H1 (cell line): ENCODE results near the gene OR2AJ1. TPM values are rescaled to one million over a fixed set of nuclear protein-coding genes. Genes with fewer than 3 reads are reported as not detected.

Experiments
- CTCF ChIA-PET: fragments of 300-600 bp; sonication (Branson Sonifier 250); formaldehyde crosslinking; loops from one replicate; lab custom pipeline; 2021; ENCODE audit not compliant: partially characterized antibody; lab: Charles Lee
- POLR2A ChIA-PET: fragments of 300-600 bp; sonication (Branson Sonifier 250); formaldehyde crosslinking; loops from one replicate; lab custom pipeline; 2021; ENCODE audit warnings: inconsistent platforms; ENCODE audit not compliant: partially characterized antibody; lab: Charles Lee
- DNase-seq, 2 experiments: peaks; one replicate each; pipeline versions ENCODE4 v3.0.0 to v3.0.0-alpha.2; 2010 to 2022; ENCODE audit warnings: low spot score in 2 of 2, low read depth in 1 of 2, mixed read lengths in 1 of 2
- FAIRE-seq: peaks from 2 replicates; lab custom pipeline; 2011; peaks lifted over from hg19 to GRCh38; lab: Jason Lieb, UNC
- H2AFZ ChIP-seq: 2 replicates; pipeline ENCODE4 v1.8.1; 2012; ENCODE audit warnings: low read length, inconsistent platforms
- H2AK5ac ChIP-seq: 2 replicates; pipeline ENCODE4 v1.6.1; 2013; ENCODE audit warnings: low read depth, low read length
- H2BK120ac ChIP-seq: replicated peaks from 2 replicates; pipeline ENCODE3; 2013; ENCODE audit warnings: low read depth, low read length, inconsistent platforms
- H2BK12ac ChIP-seq: 2 replicates; pipeline ENCODE4 v1.6.1; 2013; ENCODE audit warnings: low read depth, low read length
- H2BK15ac ChIP-seq: 2 replicates; pipeline ENCODE4 v1.6.1; 2013; ENCODE audit warnings: low read length
- H2BK20ac ChIP-seq: 2 replicates; pipeline ENCODE4 v1.6.1; 2013; ENCODE audit warnings: low read length
- H2BK5ac ChIP-seq: 2 replicates; pipeline ENCODE4 v1.6.1; 2013; ENCODE audit warnings: low read depth, low read length
- H3K14ac ChIP-seq: 2 replicates; pipeline ENCODE4 v1.6.1; 2013; ENCODE audit warnings: inconsistent platforms; ENCODE audit not compliant: insufficient read length
- H3K18ac ChIP-seq: 2 replicates; pipeline ENCODE4 v1.6.1; 2013; ENCODE audit warnings: low read length; ENCODE audit errors: extremely low read depth
- H3K23ac ChIP-seq: 2 replicates; pipeline ENCODE4 v1.6.1; 2013; ENCODE audit warnings: inconsistent platforms; ENCODE audit not compliant: insufficient read length
- H3K23me2 ChIP-seq: 2 replicates; pipeline ENCODE4 v1.6.1; 2013; ENCODE audit warnings: low read depth, low read length
- H3K27ac ChIP-seq: 2 replicates; pipeline ENCODE4 v1.6.1; 2011; ENCODE audit warnings: low read depth, low read length, inconsistent platforms
- H3K27me3 ChIP-seq, 4 experiments: replicated peaks in 1 of 4; 1 replicate in 1 of 4; 2 replicates in 3 of 4; pipeline versions ENCODE4 v1.6.1 to v1.8.1; 2011 to 2013; ENCODE audit warnings: low read length in 3 of 4, mild to moderate bottlenecking in 3 of 4, inconsistent platforms in 2 of 4, mixed read lengths in 2 of 4, moderate library complexity in 1 of 4; ENCODE audit not compliant: control insufficient read depth in 3 of 4, insufficient read depth in 3 of 4; ENCODE audit errors: extremely low read depth in 1 of 4
- H3K36me3 ChIP-seq, 4 experiments: 2 replicates each; pipeline versions ENCODE4 v1.6.1 to v1.8.1; 2011 to 2013; ENCODE audit warnings: mild to moderate bottlenecking in 4 of 4, low read length in 3 of 4, moderate library complexity in 2 of 4, control low read depth in 1 of 4, inconsistent platforms in 1 of 4; ENCODE audit not compliant: insufficient read depth in 4 of 4, control insufficient read depth in 2 of 4
- H3K4ac ChIP-seq: replicated peaks from 2 replicates; pipeline ENCODE3; 2013; ENCODE audit warnings: low read length, low read depth, mixed read lengths, inconsistent platforms; ENCODE audit not compliant: insufficient read length
- H3K4me1 ChIP-seq, 4 experiments: replicated peaks in 1 of 4; 1 replicate in 1 of 4; 2 replicates in 3 of 4; pipeline versions ENCODE4 v1.6.1 to v1.8.1; 2011 to 2013; ENCODE audit warnings: low read length in 3 of 4, inconsistent platforms in 2 of 4, mixed read lengths in 1 of 4; ENCODE audit not compliant: insufficient read depth in 4 of 4, control insufficient read depth in 3 of 4
- H3K4me2 ChIP-seq, 2 experiments: 2 replicates each; pipeline versions ENCODE4 v1.6.1 to v1.8.1; 2011 to 2013; ENCODE audit warnings: low read depth in 2 of 2, low read length in 2 of 2, control low read depth in 1 of 2, inconsistent platforms in 1 of 2, mild to moderate bottlenecking in 1 of 2; ENCODE audit not compliant: insufficient read depth in 1 of 2
- H3K4me3 ChIP-seq, 4 experiments: fragments of 200-600, 300-600 bp in 1 of 4; sonication (generic), shearing (Covaris generic), sonication (Bioruptor Twin) in 1 of 4; 2 replicates each; pipeline versions ENCODE4 v1.5.1 to v1.8.1; 2011 to 2016; ENCODE audit warnings: low read length in 4 of 4, low read depth in 3 of 4, control low read depth in 2 of 4, inconsistent platforms in 2 of 4, mild to moderate bottlenecking in 2 of 4, mixed read lengths in 1 of 4, moderate library complexity in 1 of 4; ENCODE audit not compliant: insufficient read depth in 2 of 4; ENCODE audit errors: extremely low read depth in 1 of 4
- H3K56ac ChIP-seq: replicated peaks from 2 replicates; pipeline ENCODE3; 2013; ENCODE audit warnings: low read depth, mild to moderate bottlenecking, mixed read lengths, low read length, inconsistent platforms; ENCODE audit not compliant: insufficient read length
- H3K79me1 ChIP-seq: 2 replicates; pipeline ENCODE4 v1.6.1; 2013; ENCODE audit warnings: low read depth, low read length, control low read depth
- H3K79me2 ChIP-seq, 2 experiments: 2 replicates each; pipeline versions ENCODE4 v1.6.1 to v1.8.1; 2012 to 2013; ENCODE audit warnings: low read length in 2 of 2, mild to moderate bottlenecking in 2 of 2, inconsistent platforms in 1 of 2; ENCODE audit not compliant: insufficient read depth in 2 of 2, control insufficient read depth in 1 of 2
- H3K9ac ChIP-seq, 4 experiments: replicated peaks in 1 of 4; 1 replicate in 1 of 4; 2 replicates in 3 of 4; pipeline versions ENCODE4 v1.6.1 to v1.8.1; 2011 to 2013; ENCODE audit warnings: low read depth in 3 of 4, low read length in 3 of 4, control low read depth in 2 of 4, mild to moderate bottlenecking in 2 of 4, moderate library complexity in 2 of 4, inconsistent platforms in 1 of 4; ENCODE audit errors: extremely low read depth in 1 of 4
- H3K9me3 ChIP-seq, 2 experiments: 2 replicates each; pipeline versions ENCODE4 v1.6.1 to v1.8.1; 2012 to 2013; ENCODE audit warnings: mild to moderate bottlenecking in 2 of 2, moderate library complexity in 2 of 2, control low read depth in 1 of 2, inconsistent platforms in 1 of 2, low read depth in 1 of 2, low read length in 1 of 2, mixed read lengths in 1 of 2; ENCODE audit not compliant: insufficient read depth in 2 of 2
- H4K20me1 ChIP-seq, 2 experiments: replicated peaks in 1 of 2; 2 replicates each; pipeline versions ENCODE3 to v1.8.1; 2011 to 2013; ENCODE audit warnings: inconsistent platforms in 2 of 2, low read length in 2 of 2, mild to moderate bottlenecking in 1 of 2; ENCODE audit not compliant: insufficient read depth in 2 of 2, control insufficient read depth in 1 of 2
- H4K5ac ChIP-seq: 2 replicates; pipeline ENCODE4 v1.6.1; 2013; ENCODE audit warnings: low read length, low read depth, mixed read lengths, inconsistent platforms; ENCODE audit not compliant: insufficient read length
- H4K8ac ChIP-seq: 2 replicates; pipeline ENCODE4 v1.8.0; 2013; ENCODE audit warnings: mild to moderate bottlenecking, moderate library complexity, low read length, inconsistent platforms; ENCODE audit not compliant: insufficient read depth; ENCODE audit errors: extremely low read depth
- H4K91ac ChIP-seq: replicated peaks from 2 replicates; pipeline ENCODE3; 2013; ENCODE audit warnings: low read length, mixed read lengths, inconsistent platforms; ENCODE audit not compliant: insufficient read length
- ATF2 ChIP-seq: IDR thresholded peaks from 2 replicates; pipeline ENCODE4 v1.6.1; 2012; ENCODE audit warnings: low read length, inconsistent platforms
- CBX5 ChIP-seq: fragments of 300-800, 300-1000 bp; sonication (generic); IDR thresholded peaks from 2 replicates; pipeline ENCODE4 v1.7.1; 2016; ENCODE audit warnings: antibody characterized with exemption, low read length, low read depth
- CTBP2 ChIP-seq: IDR thresholded peaks from 2 replicates; pipeline ENCODE4 v1.7.0; 2011; ENCODE audit warnings: borderline replicate concordance, mild to moderate bottlenecking, moderate library complexity, mixed read lengths, low read length; ENCODE audit not compliant: insufficient read depth, insufficient read length
- E2F6 ChIP-seq: IDR thresholded peaks from 2 replicates; pipeline ENCODE4 v1.6.1; 2012; ENCODE audit warnings: inconsistent platforms
- KDM1A ChIP-seq: fragments of 200-600, 300-600 bp; sonication (generic); IDR thresholded peaks from 2 replicates; pipeline ENCODE4 v1.7.1; 2016; ENCODE audit warnings: mild to moderate bottlenecking, low read length, borderline replicate concordance
- NANOG ChIP-seq: IDR thresholded peaks from 2 replicates; pipeline ENCODE4 v1.6.1; 2011; ENCODE audit warnings: low read length, low read depth, mild to moderate bottlenecking, inconsistent platforms; ENCODE audit not compliant: insufficient read depth, poor library complexity, severe bottlenecking
- RNF2 ChIP-seq: fragments of 200-900, 300-1000 bp; sonication (generic); IDR thresholded peaks from 2 replicates; pipeline ENCODE4 v1.7.1; 2016; ENCODE audit warnings: borderline replicate concordance, low read depth, mild to moderate bottlenecking, antibody characterized with exemption, low read length; ENCODE audit not compliant: poor library complexity, severe bottlenecking; ENCODE audit errors: missing control alignments
- SP2 ChIP-seq: IDR thresholded peaks from 2 replicates; pipeline ENCODE4 v1.6.1; 2012; ENCODE audit warnings: mild to moderate bottlenecking, low read length, inconsistent platforms
- TCF12 ChIP-seq: IDR thresholded peaks from 2 replicates; pipeline ENCODE4 v1.6.1; 2011; ENCODE audit warnings: low read depth, mild to moderate bottlenecking, low read length
- USF2 ChIP-seq: IDR thresholded peaks from 2 replicates; pipeline ENCODE4 v1.6.1; 2011; ENCODE audit warnings: low read length, improper control_type of control experiment
- whole genome bisulfite sequencing, 2 experiments: shearing (Covaris generic) in 1 of 2; methylation state at CpG; one replicate each; pipeline versions ENCODE4 v1.1.6 to v1.1.7; 2013 to 2015; ENCODE audit warnings: low lambda C conversion rate in 2 of 2, mixed read lengths in 2 of 2, inconsistent platforms in 1 of 2, low coverage in 1 of 2, missing lambda C conversion rate in 1 of 2; ENCODE audit not compliant: insufficient replicate concordance in 2 of 2, insufficient coverage in 1 of 2, insufficient read length in 1 of 2; ENCODE audit errors: extremely low coverage in 1 of 2, missing lambda C conversion rate in 1 of 2; 5-methylcytosine and 5-hydroxymethylcytosine counted together
- polyA plus RNA-seq, 7 experiments: library from polyadenylated mRNA; depleted of rRNA in 3 of 7; stranded (reverse) in 5 of 7; unstranded in 2 of 7; fragments of >200 nt in 5 of 7; fragments of 200-250 nt in 2 of 7; gene quantifications; 1 replicate in 5 of 7; 2 replicates in 1 of 7; 4 replicates in 1 of 7; pipeline versions ENCODE4 v1.2.1 to v1.2.3, GENCODE V29; 2011 to 2013; ENCODE audit warnings: missing spikeins in 2 of 7, mixed read lengths in 2 of 7
- total RNA-seq: library from RNA; stranded (reverse); fragmentation: NEBNext Ultra II Directional; extraction: Animal tissue kit (Norgen Biotek cat#: 25700); gene quantifications from 2 replicates; pipeline ENCODE4 v1.2.1, GENCODE V29; 2021

OR2AJ1 gene
- total and polyA plus RNA-seq, 2 of the 8 experiments (the other 6 are each of a cell fraction or from before 2014, with no cell fraction given) = not detected

- H4K5ac ChIP-seq = no peak overlapping the region
- H3K4ac ChIP-seq = no peak overlapping the region
- no peak overlapping the region for H2BK12ac ChIP-seq
- H3K27me3 ChIP-seq = no peaks in the 10 kb centered on the region
- H3K56ac ChIP-seq = no peak overlapping the region
- H2BK20ac ChIP-seq = no peak overlapping the region
- no peak overlapping the region for H3K9ac ChIP-seq
- no peak overlapping the region for H3K18ac ChIP-seq
- H4K20me1 ChIP-seq = no peaks in the 10 kb centered on the region
- H3K14ac ChIP-seq = no peak overlapping the region
- H2BK15ac ChIP-seq = no peak overlapping the region
- no peak overlapping the region for H3K4me3 ChIP-seq
- no peak for FAIRE-seq
- POLR2A ChIA-PET = no interaction called here
- H3K79me2 ChIP-seq = no peaks in the 10 kb centered on the region
- WGBS, 2 experiments = 73% methylated on average over 5 of the region's 6 CpGs; no CpG with 5 or more reads in 1 of the 2 experiments
- DNase-seq = no peak
- H2AK5ac ChIP-seq = no peak overlapping the region
- CTCF ChIA-PET = no interaction called here
- no peaks in the 10 kb centered on the region for H3K23me2 ChIP-seq
- no peak overlapping the region for H2BK5ac ChIP-seq
- H4K91ac ChIP-seq = no peak overlapping the region
- no peaks in the 10 kb centered on the region for H3K79me1 ChIP-seq
- no peak overlapping the region for H2AFZ ChIP-seq
- no peak overlapping the region for H3K23ac ChIP-seq
- H3K4me2 ChIP-seq = no peak overlapping the region
- H2BK120ac ChIP-seq = no peak overlapping the region
- no peaks in the 10 kb centered on the region for H3K36me3 ChIP-seq
- H3K4me1 ChIP-seq = no peaks in the 10 kb centered on the region; a peak in 1 of 7 replicates
- H4K8ac ChIP-seq = no peak overlapping the region
- peaks cover 26 to 53% of the 10 kb centered on the region in 2 experiments; a peak in 3 of 4 replicates for H3K9me3 ChIP-seq
- H3K27ac ChIP-seq = no peak overlapping the region
- TF ChIP-seq USF2 (no peak), KDM1A (no peak), TCF12 (no peak), CTBP2 (no peak), RNF2 (no peak), SP2 (no peak), ATF2 (no peak), NANOG (no peak), E2F6 (no peak), CBX5 (no peak)
Observed at GRCh38 chr1:247904122-247904521, 20.6 kb upstream of the OR2AJ1 start.
